GM12878 (cell line): Measurements from ENCODE around the gene GRAMD1B.

Experiments used
- ATF2 ChIP-seq: IDR thresholded peaks from 2 replicates; pipeline ENCODE4 v1.6.1; 2012; ENCODE audit warnings: low read length, inconsistent platforms
- BCLAF1 ChIP-seq: fragments of 450-650 bp; IDR thresholded peaks from 2 replicates; pipeline ENCODE4 v1.6.1; 2017; ENCODE audit warnings: antibody characterized with exemption, mild to moderate bottlenecking, moderate library complexity
- CEBPB ChIP-seq, 2 experiments: fragments of 150-350 bp in 1 of 2; IDR thresholded peaks; 2 replicates each; pipeline ENCODE4 v1.6.1; 2012 to 2014; ENCODE audit warnings: low read depth in 2 of 2, low read length in 2 of 2, borderline replicate concordance in 1 of 2, inconsistent platforms in 1 of 2
- CTCF ChIP-seq, 3 experiments: IDR thresholded peaks in 2 of 3; conservative IDR thresholded peaks in 1 of 3; 2 replicates each; pipeline ENCODE4 v1.5.1; 2011; ENCODE audit warnings: low read depth in 3 of 3, low read length in 3 of 3, mild to moderate bottlenecking in 3 of 3, control low read depth in 2 of 3, moderate library complexity in 2 of 3, inconsistent platforms in 1 of 3, mixed read lengths in 1 of 3; ENCODE audit not compliant: control insufficient read depth in 2 of 3, insufficient read depth in 1 of 3; ENCODE audit errors: extremely low read depth in 1 of 3
- EZH2 ChIP-seq: IDR thresholded peaks from 2 replicates; pipeline ENCODE4 v1.6.1; 2012; ENCODE audit warnings: low read depth, mild to moderate bottlenecking, control low read depth, inconsistent platforms, low read length, borderline replicate concordance; ENCODE audit not compliant: control insufficient read depth
- PKNOX1 ChIP-seq: fragments of 450-650 bp; IDR thresholded peaks from 2 replicates; pipeline ENCODE4 v1.6.1; 2016; ENCODE audit warnings: mild to moderate bottlenecking
- POLR2AphosphoS5 ChIP-seq: IDR thresholded peaks from 2 replicates; pipeline ENCODE4 v1.6.1; 2011; ENCODE audit warnings: mild to moderate bottlenecking, low read length, inconsistent platforms
- SIN3A ChIP-seq: IDR thresholded peaks from 2 replicates; pipeline ENCODE4 v1.6.1; 2012; ENCODE audit warnings: low read depth, low read length, improper control_type of control experiment
- SPI1 ChIP-seq: IDR thresholded peaks from 2 replicates; pipeline ENCODE4 v1.6.1; 2011; ENCODE audit warnings: low read depth, mild to moderate bottlenecking, low read length, moderate library complexity, borderline replicate concordance; ENCODE audit not compliant: insufficient read depth
- TCF12 ChIP-seq: IDR thresholded peaks from 2 replicates; pipeline ENCODE4 v1.6.1; 2011; ENCODE audit warnings: low read depth, mild to moderate bottlenecking, low read length

GRCh38 chr11:123547180-123547579, 117.1 kb downstream of the GRAMD1B start:
- TF ChIP-seq TCF12 (no peak), CTCF (IDR thresholded peaks at IDR 0.05 in 2 of 3, conservative IDR thresholded peaks at IDR 0.05 in 1 of 3; ENCODE audit: control insufficient read depth in 2 of 3, extremely low read depth in 1 of 3, insufficient read depth in 1 of 3, low read depth in 3 of 3, low read length in 3 of 3) (no peak), SPI1 (peak; percentile 98), ATF2 (no peak), SIN3A (no peak), BCLAF1 (no peak), PKNOX1 (peak; percentile 68), CEBPB (IDR thresholded peaks at IDR 0.05; ENCODE audit: borderline replicate concordance in 1 of 2, low read depth in 2 of 2, low read length in 2 of 2) (no peak), POLR2AphosphoS5 (no peak), EZH2 (no peak)
